ENCODE results near the gene SAFB.

SAFB gene

GRCh38 chr19:5661483-5661882, 38.6 kb downstream of the SAFB start:
- H3K27ac ChIP-seq (ENCODE audit: low read depth, low read length): no peak overlapping the region
- peaks cover 48 to 92% of the 10 kb centered on the region in 2 donors for H3K36me3 ChIP-seq (ENCODE audit: control insufficient read depth in 1 of 2, insufficient read depth in 2 of 2, low read length in 2 of 2)
- H3K27me3 ChIP-seq (ENCODE audit: control insufficient read depth in 1 of 2, insufficient read depth in 2 of 2, low read length in 2 of 2): no peaks in the 10 kb centered on the region
- H3K4me3 ChIP-seq (ENCODE audit: low read depth in 1 of 2, low read length in 2 of 2): no peak overlapping the region
- no peak overlapping the region for H3K9ac ChIP-seq (ENCODE audit: low read depth in 1 of 2, low read length in 2 of 2)
- no peaks in the 10 kb centered on the region for H3K4me1 ChIP-seq (ENCODE audit: control insufficient read depth in 1 of 2, insufficient read depth in 2 of 2, low read length in 2 of 2)
- no peaks in the 10 kb centered on the region for H3K9me3 ChIP-seq (ENCODE audit: control insufficient read depth in 1 of 2, low read length in 2 of 2)

- peaks cover 52 to 92% of the 10 kb centered on the region in 2 donors for H3K36me3 ChIP-seq (ENCODE audit: control insufficient read depth in 1 of 2, insufficient read depth in 2 of 2, low read length in 2 of 2)
- H3K27ac ChIP-seq (ENCODE audit: low read depth, low read length): no peak overlapping the region
- no peaks in the 10 kb centered on the region for H3K9me3 ChIP-seq (ENCODE audit: control insufficient read depth in 1 of 2, low read length in 2 of 2)
- H3K4me3 ChIP-seq (ENCODE audit: low read depth in 1 of 2, low read length in 2 of 2): no peak overlapping the region
- no peaks in the 10 kb centered on the region for H3K27me3 ChIP-seq (ENCODE audit: control insufficient read depth in 1 of 2, insufficient read depth in 2 of 2, low read length in 2 of 2)
- H3K4me1 ChIP-seq (ENCODE audit: control insufficient read depth in 1 of 2, insufficient read depth in 2 of 2, low read length in 2 of 2): no peaks in the 10 kb centered on the region
- H3K9ac ChIP-seq (ENCODE audit: low read depth in 1 of 2, low read length in 2 of 2): no peak overlapping the region
Measured at GRCh38 chr19:5663904-5664303, 41.0 kb downstream of the SAFB start.

- Histone ChIP-seq H3K27me3 (ENCODE audit: control insufficient read depth in 1 of 2, insufficient read depth in 2 of 2, low read length in 2 of 2) (no peaks in the 10 kb centered on the region), H3K4me3 (ENCODE audit: low read depth in 1 of 2, low read length in 2 of 2) (no peak overlapping the region), H3K9ac (ENCODE audit: low read depth in 1 of 2, low read length in 2 of 2) (no peak overlapping the region), H3K36me3 (ENCODE audit: control insufficient read depth in 1 of 2, insufficient read depth in 2 of 2, low read length in 2 of 2) (peaks cover 57 to 94% of the 10 kb centered on the region in 2 donors), H3K27ac (ENCODE audit: low read depth, low read length) (no peak overlapping the region), H3K4me1 (ENCODE audit: control insufficient read depth in 1 of 2, insufficient read depth in 2 of 2, low read length in 2 of 2) (no peaks in the 10 kb centered on the region), H3K9me3 (ENCODE audit: control insufficient read depth in 1 of 2, low read length in 2 of 2) (no peaks in the 10 kb centered on the region)
Measured at GRCh38 chr19:5664515-5664914, 41.6 kb downstream of the SAFB start.

- Histone ChIP-seq H3K4me1 (ENCODE audit: control insufficient read depth in 1 of 2, insufficient read depth in 2 of 2, low read length in 2 of 2) (no peaks in the 10 kb centered on the region), H3K27ac (ENCODE audit: low read depth, low read length) (no peak overlapping the region), H3K36me3 (ENCODE audit: control insufficient read depth in 1 of 2, insufficient read depth in 2 of 2, low read length in 2 of 2) (peaks cover 58 to 84% of the 10 kb centered on the region in 2 donors), H3K9ac (ENCODE audit: low read depth in 1 of 2, low read length in 2 of 2) (no peak overlapping the region), H3K27me3 (ENCODE audit: control insufficient read depth in 1 of 2, insufficient read depth in 2 of 2, low read length in 2 of 2) (no peaks in the 10 kb centered on the region), H3K9me3 (ENCODE audit: control insufficient read depth in 1 of 2, low read length in 2 of 2) (no peaks in the 10 kb centered on the region), H3K4me3 (ENCODE audit: low read depth in 1 of 2, low read length in 2 of 2) (no peak overlapping the region)
Measured at GRCh38 chr19:5665781-5666513, 43.1 kb downstream of the SAFB start.

GRCh38 chr19:5666921-5667610, 44.2 kb downstream of the SAFB start:
- no peak overlapping the region for H3K27ac ChIP-seq (ENCODE audit: low read depth, low read length)
- no peaks in the 10 kb centered on the region for H3K27me3 ChIP-seq (ENCODE audit: control insufficient read depth in 1 of 2, insufficient read depth in 2 of 2, low read length in 2 of 2)
- peaks cover 52 to 81% of the 10 kb centered on the region in 2 donors for H3K36me3 ChIP-seq (ENCODE audit: control insufficient read depth in 1 of 2, insufficient read depth in 2 of 2, low read length in 2 of 2)

GRCh38 chr19:5667751-5668271, 44.9 kb downstream of the SAFB start:
- no peaks in the 10 kb centered on the region for H3K4me1 ChIP-seq (ENCODE audit: control insufficient read depth in 1 of 2, insufficient read depth in 2 of 2, low read length in 2 of 2)
- no peaks in the 10 kb centered on the region for H3K27me3 ChIP-seq (ENCODE audit: control insufficient read depth in 1 of 2, insufficient read depth in 2 of 2, low read length in 2 of 2)
- H3K36me3 ChIP-seq (ENCODE audit: control insufficient read depth in 1 of 2, insufficient read depth in 2 of 2, low read length in 2 of 2): peaks cover 52 to 74% of the 10 kb centered on the region in 2 donors
- no peak overlapping the region for H3K9ac ChIP-seq (ENCODE audit: low read depth in 1 of 2, low read length in 2 of 2)
- H3K27ac ChIP-seq (ENCODE audit: low read depth, low read length): no peak overlapping the region
- H3K4me3 ChIP-seq (ENCODE audit: low read depth in 1 of 2, low read length in 2 of 2): no peak overlapping the region
- H3K9me3 ChIP-seq (ENCODE audit: control insufficient read depth in 1 of 2, low read length in 2 of 2): no peaks in the 10 kb centered on the region

More at GRCh38 chr19:5666921-5667610, 44.2 kb downstream of the SAFB start:
- Histone ChIP-seq H3K4me1 (ENCODE audit: control insufficient read depth in 1 of 2, insufficient read depth in 2 of 2, low read length in 2 of 2) (no peaks in the 10 kb centered on the region), H3K4me3 (ENCODE audit: low read depth in 1 of 2, low read length in 2 of 2) (no peak overlapping the region), H3K9me3 (ENCODE audit: control insufficient read depth in 1 of 2, low read length in 2 of 2) (no peaks in the 10 kb centered on the region), H3K9ac (ENCODE audit: low read depth in 1 of 2, low read length in 2 of 2) (no peak overlapping the region)

- no peak overlapping the region for H3K4me3 ChIP-seq (ENCODE audit: low read depth in 1 of 2, low read length in 2 of 2)
- peaks cover 40 to 63% of the 10 kb centered on the region in 2 donors for H3K36me3 ChIP-seq (ENCODE audit: control insufficient read depth in 1 of 2, insufficient read depth in 2 of 2, low read length in 2 of 2)
Measured at GRCh38 chr19:5669212-5669611, 46.3 kb downstream of the SAFB start.

GRCh38 chr19:5671600-5671999, 48.7 kb downstream of the SAFB start:
- H3K36me3 ChIP-seq (ENCODE audit: control insufficient read depth in 1 of 2, insufficient read depth in 2 of 2, low read length in 2 of 2): peaks cover 19 to 39% of the 10 kb centered on the region in 2 donors
- H3K9ac ChIP-seq (ENCODE audit: low read depth in 1 of 2, low read length in 2 of 2): no peak overlapping the region
- H3K9me3 ChIP-seq (ENCODE audit: control insufficient read depth in 1 of 2, low read length in 2 of 2): no peaks in the 10 kb centered on the region
- peaks cover 0 to 7% of the 10 kb centered on the region in 2 donors for H3K4me1 ChIP-seq (ENCODE audit: control insufficient read depth in 1 of 2, insufficient read depth in 2 of 2, low read length in 2 of 2)
- no peaks in the 10 kb centered on the region for H3K27me3 ChIP-seq (ENCODE audit: control insufficient read depth in 1 of 2, insufficient read depth in 2 of 2, low read length in 2 of 2)
- H3K4me3 ChIP-seq (ENCODE audit: low read depth in 1 of 2, low read length in 2 of 2): no peak overlapping the region
- no peak overlapping the region for H3K27ac ChIP-seq (ENCODE audit: low read depth, low read length)

More at GRCh38 chr19:5669212-5669611, 46.3 kb downstream of the SAFB start:
- Histone ChIP-seq H3K9me3 (ENCODE audit: control insufficient read depth in 1 of 2, low read length in 2 of 2) (no peaks in the 10 kb centered on the region), H3K27ac (ENCODE audit: low read depth, low read length) (no peak overlapping the region), H3K27me3 (ENCODE audit: control insufficient read depth in 1 of 2, insufficient read depth in 2 of 2, low read length in 2 of 2) (no peaks in the 10 kb centered on the region), H3K9ac (ENCODE audit: low read depth in 1 of 2, low read length in 2 of 2) (no peak overlapping the region), H3K4me1 (ENCODE audit: control insufficient read depth in 1 of 2, insufficient read depth in 2 of 2, low read length in 2 of 2) (no peaks in the 10 kb centered on the region)

- Histone ChIP-seq H3K9ac (ENCODE audit: low read depth in 1 of 2, low read length in 2 of 2) (no peak overlapping the region), H3K4me3 (ENCODE audit: low read depth in 1 of 2, low read length in 2 of 2) (no peak overlapping the region), H3K4me1 (ENCODE audit: control insufficient read depth in 1 of 2, insufficient read depth in 2 of 2, low read length in 2 of 2) (peaks cover 0 to 8% of the 10 kb centered on the region in 2 donors), H3K36me3 (ENCODE audit: control insufficient read depth in 1 of 2, insufficient read depth in 2 of 2, low read length in 2 of 2) (peaks cover 12 to 28% of the 10 kb centered on the region in 2 donors), H3K9me3 (ENCODE audit: control insufficient read depth in 1 of 2, low read length in 2 of 2) (no peaks in the 10 kb centered on the region), H3K27me3 (ENCODE audit: control insufficient read depth in 1 of 2, insufficient read depth in 2 of 2, low read length in 2 of 2) (no peaks in the 10 kb centered on the region), H3K27ac (ENCODE audit: low read depth, low read length) (no peak overlapping the region)
Measured at GRCh38 chr19:5672708-5673459, 50.0 kb downstream of the SAFB start.

- H3K9ac ChIP-seq (ENCODE audit: low read depth in 1 of 2, low read length in 2 of 2): no peak overlapping the region
- H3K4me3 ChIP-seq (ENCODE audit: low read depth in 1 of 2, low read length in 2 of 2): no peak overlapping the region
- no peaks in the 10 kb centered on the region for H3K9me3 ChIP-seq (ENCODE audit: control insufficient read depth in 1 of 2, low read length in 2 of 2)
- peaks cover 12 to 29% of the 10 kb centered on the region in 2 donors for H3K36me3 ChIP-seq (ENCODE audit: control insufficient read depth in 1 of 2, insufficient read depth in 2 of 2, low read length in 2 of 2)
- H3K27me3 ChIP-seq (ENCODE audit: control insufficient read depth in 1 of 2, insufficient read depth in 2 of 2, low read length in 2 of 2): no peaks in the 10 kb centered on the region
- H3K27ac ChIP-seq (ENCODE audit: low read depth, low read length): no peak overlapping the region
- peaks cover 0 to 8% of the 10 kb centered on the region in 2 donors for H3K4me1 ChIP-seq (ENCODE audit: control insufficient read depth in 1 of 2, insufficient read depth in 2 of 2, low read length in 2 of 2)
Measured at GRCh38 chr19:5673752-5674151, 50.9 kb downstream of the SAFB start.

All from duodenal mucosa (tissue), 2 donors.